Thoracic aorta (tissue), 2 donors: Measurements from ENCODE around the gene ANKRD22. TPM values are rescaled to one million over a fixed set of nuclear protein-coding genes. Genes with fewer than 3 reads are reported as not detected.

Experiments
- ATAC-seq: fragments of 150-250 bp; one replicate; pipeline ENCODE4 v1.8.0; 2017; ENCODE audit warnings: low read depth; ENCODE audit not compliant: insufficient number of reproducible peaks, low FRiP score
- DNase-seq: peaks from one replicate; pipeline ENCODE4 v3.0.0-alpha.2; 2020; ENCODE audit warnings: low spot score
- H3K27ac ChIP-seq, 2 donors: fragments of 200-600 bp; sonication (generic); 1 replicate in 1 of 2; 2 replicates in 1 of 2; pipeline ENCODE4 v1.5.1; 2016; ENCODE audit warnings: mild to moderate bottlenecking in 2 of 2, moderate library complexity in 2 of 2
- H3K27me3 ChIP-seq: fragments of 200-600 bp; sonication (generic); replicated peaks from 2 replicates; pipeline ENCODE4 v1.6.0; 2016; ENCODE audit warnings: mild to moderate bottlenecking; ENCODE audit not compliant: insufficient read depth
- H3K36me3 ChIP-seq: fragments of 200-600 bp; sonication (generic); one replicate; pipeline ENCODE4 v1.5.1; 2016
- H3K4me1 ChIP-seq, 2 donors: fragments of 200-600 bp; sonication (generic); 1 replicate in 1 of 2; 2 replicates in 1 of 2; pipeline versions ENCODE4 v1.5.1 to v1.6.0; 2016; ENCODE audit warnings: low read depth in 2 of 2, mild to moderate bottlenecking in 1 of 2; ENCODE audit not compliant: control insufficient read depth in 1 of 2
- H3K4me3 ChIP-seq: fragments of 200-600 bp; sonication (generic); 2 replicates; pipeline ENCODE4 v1.5.1; 2016; ENCODE audit warnings: mild to moderate bottlenecking
- H3K9me3 ChIP-seq: fragments of 200-600 bp; sonication (generic); 2 replicates; pipeline ENCODE4 v1.5.1; 2016
- total RNA-seq, 2 donors: library from RNA; depleted of rRNA; stranded (reverse); fragments of >200 nt; gene quantifications; one replicate each; pipeline versions ENCODE4 v1.1.0 to v1.2.3, GENCODE V29; 2016
- TF ChIP-seq, protein P1 (sequence below): fragments of 200-600 bp; sonication (generic); IDR thresholded peaks from one replicate; pipeline ENCODE4 v1.5.1; 2019; ENCODE audit warnings: antibody characterized with exemption

ANKRD22 gene
- total RNA-seq, 2 donors from 2014 or later, result not detected

DNA sequence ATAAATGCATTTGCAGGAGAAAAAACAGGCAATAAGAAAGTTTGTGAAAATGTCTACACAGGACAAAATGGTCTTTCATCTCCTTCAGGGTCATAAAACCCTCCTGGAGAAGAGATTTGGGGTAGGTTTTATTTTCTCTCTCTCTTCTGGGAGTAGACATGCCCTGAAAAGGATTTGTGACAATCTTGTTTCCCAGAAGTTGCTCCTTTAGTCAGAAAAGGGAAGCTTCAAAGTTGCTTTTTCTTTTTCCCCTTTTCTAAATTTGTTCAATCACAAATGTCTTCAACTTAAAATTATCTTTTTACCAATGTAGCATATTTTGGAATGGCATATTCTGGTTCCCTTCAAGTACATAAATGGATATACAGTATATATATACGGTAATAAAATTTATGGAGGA is 9.4 kb upstream of the ANKRD22 start:
- H3K27me3 ChIP-seq, result no peaks in the 10 kb centered on the region
- TF ChIP-seq, protein P1, sequence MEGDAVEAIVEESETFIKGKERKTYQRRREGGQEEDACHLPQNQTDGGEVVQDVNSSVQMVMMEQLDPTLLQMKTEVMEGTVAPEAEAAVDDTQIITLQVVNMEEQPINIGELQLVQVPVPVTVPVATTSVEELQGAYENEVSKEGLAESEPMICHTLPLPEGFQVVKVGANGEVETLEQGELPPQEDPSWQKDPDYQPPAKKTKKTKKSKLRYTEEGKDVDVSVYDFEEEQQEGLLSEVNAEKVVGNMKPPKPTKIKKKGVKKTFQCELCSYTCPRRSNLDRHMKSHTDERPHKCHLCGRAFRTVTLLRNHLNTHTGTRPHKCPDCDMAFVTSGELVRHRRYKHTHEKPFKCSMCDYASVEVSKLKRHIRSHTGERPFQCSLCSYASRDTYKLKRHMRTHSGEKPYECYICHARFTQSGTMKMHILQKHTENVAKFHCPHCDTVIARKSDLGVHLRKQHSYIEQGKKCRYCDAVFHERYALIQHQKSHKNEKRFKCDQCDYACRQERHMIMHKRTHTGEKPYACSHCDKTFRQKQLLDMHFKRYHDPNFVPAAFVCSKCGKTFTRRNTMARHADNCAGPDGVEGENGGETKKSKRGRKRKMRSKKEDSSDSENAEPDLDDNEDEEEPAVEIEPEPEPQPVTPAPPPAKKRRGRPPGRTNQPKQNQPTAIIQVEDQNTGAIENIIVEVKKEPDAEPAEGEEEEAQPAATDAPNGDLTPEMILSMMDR, result no peak
- ATAC-seq, result no peak

DNA sequence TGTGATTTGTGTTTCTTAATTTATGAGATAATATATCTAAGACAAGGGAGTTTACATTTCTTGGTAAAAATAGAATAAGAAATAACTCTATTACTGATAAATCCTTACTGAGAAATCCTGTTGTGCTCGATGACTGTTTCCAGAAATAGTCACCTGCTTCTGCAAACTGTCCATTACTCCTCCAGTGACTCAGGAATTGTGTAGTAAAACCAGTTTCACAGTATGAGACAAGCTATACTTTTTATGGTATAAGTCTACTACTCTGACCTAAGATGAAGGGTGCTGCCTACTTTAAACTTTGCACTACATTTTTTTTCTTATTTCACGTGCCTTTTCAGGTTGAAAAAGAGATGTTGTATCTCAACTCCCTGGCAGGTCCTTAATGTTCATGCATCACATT is 6.8 kb upstream of the ANKRD22 start:
- Histone ChIP-seq H3K36me3 (no peaks in the 10 kb centered on the region), H3K4me1 (no peaks in the 10 kb centered on the region), H3K27me3 (no peaks in the 10 kb centered on the region), H3K9me3 (no peaks in the 10 kb centered on the region), H3K4me3 (no peak overlapping the region), H3K27ac (no peak overlapping the region)
- TF ChIP-seq, protein P1, result no peak
- no peak for DNase-seq
- ATAC-seq, result no peak

More for the DNA sequence above, 9.4 kb upstream of the ANKRD22 start:
- Histone ChIP-seq H3K4me1 (no peaks in the 10 kb centered on the region), H3K9me3 (no peaks in the 10 kb centered on the region), H3K4me3 (no peak overlapping the region), H3K36me3 (no peaks in the 10 kb centered on the region), H3K27ac (no peak overlapping the region)
- no peak for DNase-seq

DNA sequence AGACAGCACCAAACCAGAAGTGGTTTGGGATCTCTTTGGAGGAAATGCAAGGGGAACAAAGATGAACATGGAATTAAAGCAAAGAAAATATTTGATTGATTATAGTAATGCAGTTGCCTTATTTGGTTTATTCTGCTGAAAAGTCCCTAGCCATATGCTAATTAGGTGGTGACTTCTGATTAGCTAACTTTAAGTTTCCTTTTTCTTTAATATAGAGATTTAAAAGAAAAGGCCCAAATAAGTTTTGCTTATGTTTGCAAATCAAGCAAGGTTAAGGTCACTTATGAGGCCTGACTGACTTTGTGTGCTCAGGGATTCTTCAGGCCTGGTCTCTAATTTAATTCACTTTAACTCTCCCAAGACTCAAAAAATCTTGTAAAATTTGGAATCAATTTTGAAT is 6.2 kb upstream of the ANKRD22 start:
- no peak for DNase-seq
- ATAC-seq, result no peak
- TF ChIP-seq, protein P1, result no peak
- Histone ChIP-seq H3K27ac (no peak overlapping the region), H3K27me3 (no peaks in the 10 kb centered on the region), H3K9me3 (no peaks in the 10 kb centered on the region), H3K36me3 (no peaks in the 10 kb centered on the region), H3K4me3 (no peak overlapping the region), H3K4me1 (no peaks in the 10 kb centered on the region)

DNA sequence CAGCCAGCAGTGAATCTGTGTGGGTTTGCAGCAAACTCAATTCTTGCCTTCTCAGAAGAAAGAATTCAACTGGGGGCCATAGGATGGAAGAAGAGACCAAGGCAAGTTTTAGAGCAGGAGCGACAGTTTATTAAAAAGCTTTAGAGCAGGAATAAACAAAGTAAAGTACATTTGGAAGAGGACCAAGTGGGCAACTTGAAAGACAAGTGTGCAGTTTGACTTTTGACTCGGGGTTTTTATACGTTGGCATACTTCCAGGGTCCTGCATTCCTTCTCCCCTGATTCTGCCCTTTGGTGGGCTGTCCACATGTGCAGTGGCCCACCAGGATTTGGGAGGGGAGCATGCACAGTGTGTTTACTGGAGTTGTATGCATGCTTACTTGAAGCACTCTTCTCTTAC is 3.0 kb upstream of the ANKRD22 start:
- DNase-seq (no peak), ATAC-seq (no peak)
- no peaks in the 10 kb centered on the region for H3K36me3 ChIP-seq
- H3K27me3 ChIP-seq, result no peaks in the 10 kb centered on the region
- TF ChIP-seq, protein P1, result no peak
- no peak overlapping the region for H3K27ac ChIP-seq
- no peaks in the 10 kb centered on the region for H3K9me3 ChIP-seq
- no peak overlapping the region for H3K4me3 ChIP-seq
- no peaks in the 10 kb centered on the region for H3K4me1 ChIP-seq

DNA sequence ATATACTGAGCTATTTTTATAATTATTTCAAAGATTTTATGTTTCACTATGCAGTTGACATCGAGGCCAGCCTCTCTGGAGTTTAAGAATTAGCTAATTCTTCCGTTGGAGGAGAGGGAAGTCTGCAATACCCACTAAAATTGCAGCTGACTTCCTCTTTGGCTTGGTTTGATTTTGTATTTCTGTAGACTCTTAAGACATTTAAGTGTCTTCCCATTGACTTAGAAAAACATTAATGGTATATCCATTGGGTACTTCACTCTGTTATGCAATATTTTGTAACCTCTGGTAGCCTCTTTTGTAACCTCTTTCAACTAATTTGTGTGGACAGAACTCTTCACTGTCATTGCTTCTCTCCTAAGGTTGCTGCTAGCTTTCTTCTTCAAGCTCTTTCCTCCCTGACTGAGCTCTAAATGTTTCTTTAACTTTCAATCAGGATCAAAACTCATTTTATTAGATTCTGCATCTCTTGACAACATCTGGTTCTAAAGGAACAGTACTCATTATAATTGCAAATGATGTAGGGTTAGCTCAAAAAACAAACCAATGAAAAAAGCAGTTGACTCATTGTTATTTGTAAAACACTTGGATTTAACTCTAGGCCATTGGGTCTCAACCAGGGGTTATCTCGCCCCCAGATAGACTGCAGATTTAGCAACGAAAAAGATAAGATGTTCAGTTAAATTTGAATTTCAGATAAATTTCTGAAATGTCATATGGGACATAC is 1.7 kb upstream of the ANKRD22 start:
- Histone ChIP-seq H3K9me3 (no peaks in the 10 kb centered on the region), H3K36me3 (no peaks in the 10 kb centered on the region), H3K4me1 (no peaks in the 10 kb centered on the region), H3K4me3 (no peak overlapping the region), H3K27me3 (no peaks in the 10 kb centered on the region), H3K27ac (no peak overlapping the region)
- TF ChIP-seq, protein P1, result no peak
- no peak for ATAC-seq
- no peak for DNase-seq
